Type B pancreatic cell (in vitro differentiated cells): Measurements from ENCODE around the gene KIF25. TPM values are rescaled to one million over a fixed set of nuclear protein-coding genes. Genes with fewer than 3 reads are reported as not detected.

ENCODE experiments used
- DNase-seq: peaks from one replicate; pipeline ENCODE4 v3.0.0; 2021; ENCODE audit warnings: mixed read lengths; ENCODE audit not compliant: unreplicated experiment; ENCODE audit errors: extremely low spot score
- H3K27ac Mint-ChIP-seq: 2 replicates; pipeline ENCODE4 v1.8.0; 2021; ENCODE audit warnings: mild to moderate bottlenecking, mixed read lengths
- H3K27me3 Mint-ChIP-seq: 2 replicates; pipeline ENCODE4 v1.8.0; 2021; ENCODE audit warnings: mixed read lengths
- H3K36me3 Mint-ChIP-seq: 2 replicates; pipeline ENCODE4 v1.8.0; 2021; ENCODE audit warnings: mixed read lengths
- H3K4me1 Mint-ChIP-seq: one replicate; pipeline ENCODE4 v1.8.0; 2021; ENCODE audit warnings: mixed read lengths; ENCODE audit not compliant: unreplicated experiment
- H3K4me3 Mint-ChIP-seq: 2 replicates; pipeline ENCODE4 v1.8.0; 2021; ENCODE audit warnings: mild to moderate bottlenecking, mixed read lengths
- H3K9me3 Mint-ChIP-seq: 2 replicates; pipeline ENCODE4 v1.8.0; 2021; ENCODE audit warnings: mixed read lengths
- total RNA-seq: library from RNA; stranded (reverse); gene quantifications from 2 replicates; pipeline ENCODE4 v1.2.1, GENCODE V29; 2021; ENCODE audit warnings: low replicate concordance
- TF ChIP-seq, protein P1 (sequence below): fragments of 200-600 bp; sonication (generic); conservative IDR thresholded peaks from 2 replicates; pipeline ENCODE4 v1.5.0; 2021; ENCODE audit warnings: antibody characterized with exemption, mild to moderate bottlenecking

KIF25 gene
- total RNA-seq, 1 donor from 2014 or later, result not detected

- H3K9me3 Mint-ChIP-seq, result no peaks in the 10 kb centered on the region
- peaks cover 2% of the 10 kb centered on the region for H3K27me3 Mint-ChIP-seq
- peak overlapping the region; percentile 7 for H3K27ac Mint-ChIP-seq
- H3K4me3 Mint-ChIP-seq, result no peak overlapping the region
- TF ChIP-seq, protein P1, sequence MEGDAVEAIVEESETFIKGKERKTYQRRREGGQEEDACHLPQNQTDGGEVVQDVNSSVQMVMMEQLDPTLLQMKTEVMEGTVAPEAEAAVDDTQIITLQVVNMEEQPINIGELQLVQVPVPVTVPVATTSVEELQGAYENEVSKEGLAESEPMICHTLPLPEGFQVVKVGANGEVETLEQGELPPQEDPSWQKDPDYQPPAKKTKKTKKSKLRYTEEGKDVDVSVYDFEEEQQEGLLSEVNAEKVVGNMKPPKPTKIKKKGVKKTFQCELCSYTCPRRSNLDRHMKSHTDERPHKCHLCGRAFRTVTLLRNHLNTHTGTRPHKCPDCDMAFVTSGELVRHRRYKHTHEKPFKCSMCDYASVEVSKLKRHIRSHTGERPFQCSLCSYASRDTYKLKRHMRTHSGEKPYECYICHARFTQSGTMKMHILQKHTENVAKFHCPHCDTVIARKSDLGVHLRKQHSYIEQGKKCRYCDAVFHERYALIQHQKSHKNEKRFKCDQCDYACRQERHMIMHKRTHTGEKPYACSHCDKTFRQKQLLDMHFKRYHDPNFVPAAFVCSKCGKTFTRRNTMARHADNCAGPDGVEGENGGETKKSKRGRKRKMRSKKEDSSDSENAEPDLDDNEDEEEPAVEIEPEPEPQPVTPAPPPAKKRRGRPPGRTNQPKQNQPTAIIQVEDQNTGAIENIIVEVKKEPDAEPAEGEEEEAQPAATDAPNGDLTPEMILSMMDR, result no peak
- no peaks in the 10 kb centered on the region for H3K36me3 Mint-ChIP-seq
- no peak for DNase-seq
- H3K4me1 Mint-ChIP-seq, result peaks cover 5% of the 10 kb centered on the region
These were observed 19.5 kb downstream of the KIF25 start for GRCh38 chr6:168016721-168017525.

DNA sequence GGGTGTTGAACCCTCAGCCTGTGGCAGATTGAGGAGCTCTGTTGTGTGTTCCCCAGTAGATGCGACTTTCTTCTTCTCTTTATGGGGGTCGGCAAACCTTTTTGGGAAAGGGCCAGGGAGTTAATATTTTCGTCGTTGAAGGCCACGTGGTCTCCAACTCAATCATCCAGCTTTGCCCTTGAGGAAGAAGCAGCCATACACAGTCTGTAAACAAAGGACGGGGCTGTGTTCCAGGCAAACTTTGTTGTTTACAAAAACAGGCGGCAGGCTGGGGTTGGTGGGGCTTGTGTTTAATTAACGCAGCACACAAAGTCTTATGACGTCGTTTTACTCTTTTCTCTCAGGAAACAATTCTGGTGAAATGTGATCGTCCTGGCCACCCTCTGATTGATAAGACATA is 20.2 kb downstream of the KIF25 start:
- TF ChIP-seq, protein P1, result no peak
- peaks cover 2% of the 10 kb centered on the region for H3K27me3 Mint-ChIP-seq
- no peak for DNase-seq
- H3K4me3 Mint-ChIP-seq, result no peak overlapping the region
- H3K36me3 Mint-ChIP-seq, result no peaks in the 10 kb centered on the region
- peak overlapping the region; percentile 7 for H3K27ac Mint-ChIP-seq
- H3K9me3 Mint-ChIP-seq, result no peaks in the 10 kb centered on the region
- peaks cover 9% of the 10 kb centered on the region for H3K4me1 Mint-ChIP-seq

GRCh38 chr6:168018664-168019063 is 21.2 kb downstream of the KIF25 start:
- TF ChIP-seq, protein P1, result no peak
- no peak overlapping the region for H3K27ac Mint-ChIP-seq

GRCh38 chr6:168020242-168020641 is 22.8 kb downstream of the KIF25 start:
- Mint-ChIP-seq H3K27ac (no peak overlapping the region), H3K27me3 (peaks cover 2% of the 10 kb centered on the region), H3K36me3 (no peaks in the 10 kb centered on the region)

More at GRCh38 chr6:168018664-168019063, 21.2 kb downstream of the KIF25 start:
- H3K9me3 Mint-ChIP-seq, result no peaks in the 10 kb centered on the region
- H3K4me3 Mint-ChIP-seq, result no peak overlapping the region
- peaks cover 2% of the 10 kb centered on the region for H3K27me3 Mint-ChIP-seq
- DNase-seq, result no peak
- H3K4me1 Mint-ChIP-seq, result peaks cover 10% of the 10 kb centered on the region
- H3K36me3 Mint-ChIP-seq, result no peaks in the 10 kb centered on the region

DNA sequence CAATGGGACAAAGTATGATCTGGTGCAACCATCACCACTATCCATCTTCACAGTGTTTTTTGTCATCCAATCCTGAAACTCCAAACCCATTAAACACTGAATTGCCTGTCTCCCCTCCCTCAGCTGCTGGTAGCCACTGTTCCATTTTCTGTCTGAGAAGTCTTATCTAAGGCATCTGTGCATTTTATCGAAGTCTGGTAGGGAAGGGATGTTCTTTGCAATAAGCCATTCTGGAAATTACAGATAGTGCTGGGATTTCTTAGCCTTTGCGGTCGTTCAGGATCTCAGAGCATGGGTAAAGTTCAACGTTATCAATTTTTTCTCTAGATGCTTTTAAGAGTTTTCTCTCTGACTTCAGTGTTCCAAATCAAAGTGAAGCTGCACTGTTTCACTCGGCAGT is 24.1 kb downstream of the KIF25 start:
- H3K9me3 Mint-ChIP-seq, result no peaks in the 10 kb centered on the region
- no peaks in the 10 kb centered on the region for H3K36me3 Mint-ChIP-seq
- TF ChIP-seq, protein P1, result no peak
- H3K4me3 Mint-ChIP-seq, result no peak overlapping the region
- peaks cover 21% of the 10 kb centered on the region for H3K4me1 Mint-ChIP-seq
- DNase-seq, result no peak
- H3K27me3 Mint-ChIP-seq, result peaks cover 4% of the 10 kb centered on the region
- H3K27ac Mint-ChIP-seq, result no peak overlapping the region

More at GRCh38 chr6:168020242-168020641, 22.8 kb downstream of the KIF25 start:
- Mint-ChIP-seq H3K4me3 (no peak overlapping the region), H3K4me1 (peaks cover 17% of the 10 kb centered on the region), H3K9me3 (no peaks in the 10 kb centered on the region)
- DNase-seq, result no peak
- TF ChIP-seq, protein P1, result no peak
